A549 (cell line): Measurements from ENCODE around the gene FHIP2A. TPM values are rescaled to one million over a fixed set of nuclear protein-coding genes. Genes with fewer than 3 reads are reported as not detected.

Experiments used
- ATAC-seq, 2 experiments: fragments of 200-7000 bp in 1 of 2; fragments of >200 bp in 1 of 2; cut with Nextera tagmentation in 1 of 2; cut with Tn5 transposase in 1 of 2; 3 replicates each; pipeline versions ENCODE4 v1.8.0 to v1.9.1; 2018 to 2020; ENCODE audit warnings: mild to moderate bottlenecking in 1 of 2, moderate library complexity in 1 of 2
- CTCF ChIA-PET: fragments of 300-600 bp; sonication (Branson Sonifier 250); formaldehyde crosslinking; extraction: SDS; loops from one replicate; lab custom pipeline; 2021; ENCODE audit warnings: antibody characterized with exemption, inconsistent platforms; lab: Yijun Ruan, JAX
- POLR2A ChIA-PET: fragments of 350-600 bp; formaldehyde crosslinking; extraction: SDS; loops from one replicate; lab custom pipeline; 2021; ENCODE audit warnings: antibody characterized with exemption, inconsistent platforms; lab: Yijun Ruan, JAX
- DNase-seq, 2 experiments: peaks; one replicate each; pipeline versions ENCODE4 v3.0.0 to v3.0.0-alpha.2; 2011 to 2016; ENCODE audit warnings: low read depth in 1 of 2, low spot score in 1 of 2
- FAIRE-seq: peaks from 2 replicates; lab custom pipeline; 2011; peaks lifted over from hg19 to GRCh38; lab: Jason Lieb, UNC
- H3K27ac ChIP-seq, 2 experiments: fragments of >200 bp; sonication (Bioruptor Twin); formaldehyde crosslinking; 3 replicates each; pipeline ENCODE4 v1.5.1; 2016 to 2017
- H3K4me1 ChIP-seq: fragments of >200 bp; sonication (Bioruptor Twin); formaldehyde crosslinking; 3 replicates; pipeline ENCODE4 v1.6.1; 2016
- H3K4me2 ChIP-seq: fragments of >200 bp; sonication (Bioruptor Twin); formaldehyde crosslinking; 3 replicates; pipeline ENCODE4 v1.6.1; 2016
- H3K4me3 ChIP-seq: fragments of >200 bp; sonication (Bioruptor Twin); formaldehyde crosslinking; 3 replicates; pipeline ENCODE4 v1.5.1; 2016
- H3K9me3 ChIP-seq: fragments of >200 bp; sonication (Bioruptor Twin); formaldehyde crosslinking; 3 replicates; pipeline ENCODE4 v1.6.1; 2016
- CHD2 ChIP-seq: fragments of 150-350 bp; IDR thresholded peaks from 2 replicates; pipeline ENCODE4 v1.6.1; 2014; ENCODE audit warnings: low read length; ENCODE audit not compliant: partially characterized antibody
- E2F6 ChIP-seq: IDR thresholded peaks from 2 replicates; pipeline ENCODE4 v1.6.1; 2012; ENCODE audit warnings: low read depth, borderline replicate concordance
- ELK1 ChIP-seq: fragments of 150-350 bp; IDR thresholded peaks from 2 replicates; pipeline ENCODE4 v1.6.1; 2014; ENCODE audit warnings: low read depth, mild to moderate bottlenecking, low read length
- ESRRA ChIP-seq: fragments of 150-350 bp; IDR thresholded peaks from 2 replicates; pipeline ENCODE4 v1.6.1; 2014; ENCODE audit warnings: mild to moderate bottlenecking, low read length, borderline replicate concordance
- FOSL2 ChIP-seq, 2 experiments: fragments of 450-650 bp in 1 of 2; fragments of >200 bp in 1 of 2; sonication (Bioruptor Twin) in 1 of 2; formaldehyde crosslinking; IDR thresholded peaks; 2 replicates each; pipeline versions ENCODE4 v1.5.0 to v1.6.1; 2016 to 2020; ENCODE audit warnings: mild to moderate bottlenecking in 1 of 2, moderate library complexity in 1 of 2
- HOXB13 ChIP-seq: fragments of 250-450 bp; sonication (Bioruptor Pico); IDR thresholded peaks from 2 replicates; pipeline ENCODE4 v1.5.0; 2020; ENCODE audit warnings: low read depth, mild to moderate bottlenecking, moderate library complexity
- HOXB5 ChIP-seq: fragments of 250-450 bp; sonication (Bioruptor Pico); IDR thresholded peaks from 2 replicates; pipeline ENCODE4 v1.5.0; 2020; ENCODE audit warnings: mild to moderate bottlenecking, moderate library complexity
- KDM1A ChIP-seq: fragments of 200-600 bp; sonication (generic); IDR thresholded peaks from 2 replicates; pipeline ENCODE4 v1.6.1; 2016; ENCODE audit warnings: low read depth, mild to moderate bottlenecking
- MYC ChIP-seq: IDR thresholded peaks from 2 replicates; pipeline ENCODE4 v1.6.1; 2012; ENCODE audit warnings: mild to moderate bottlenecking, inconsistent platforms, low read length, improper control_type of control experiment, borderline replicate concordance
- NFE2L2 ChIP-seq: fragments of 150-350 bp; conservative IDR thresholded peaks from 2 replicates; pipeline ENCODE4 v1.6.1; 2014; ENCODE audit warnings: low read length
- PBX3 ChIP-seq: IDR thresholded peaks from 2 replicates; pipeline ENCODE4 v1.6.1; 2012
- PHF8 ChIP-seq: fragments of 200-600 bp; sonication (generic); IDR thresholded peaks from 2 replicates; pipeline ENCODE4 v1.6.1; 2016; ENCODE audit warnings: low read depth, mild to moderate bottlenecking, antibody characterized with exemption, moderate library complexity, borderline replicate concordance
- POLR2AphosphoS2 ChIP-seq: conservative IDR thresholded peaks from 2 replicates; pipeline ENCODE4 v1.6.1; 2012; ENCODE audit warnings: low read length, improper control_type of control experiment, inconsistent platforms
- RAD21 ChIP-seq, 2 experiments: fragments of >200 bp in 1 of 2; sonication (Bioruptor Twin) in 1 of 2; formaldehyde crosslinking in 1 of 2; IDR thresholded peaks in 1 of 2; conservative IDR thresholded peaks in 1 of 2; 2 replicates in 1 of 2; 3 replicates in 1 of 2; pipeline ENCODE4 v1.6.1; 2012 to 2018; ENCODE audit warnings: inconsistent platforms in 1 of 2
- SMC3 ChIP-seq: fragments of >200 bp; sonication (Bioruptor Twin); formaldehyde crosslinking; IDR thresholded peaks from 3 replicates; pipeline ENCODE4 v1.6.1; 2018; ENCODE audit warnings: inconsistent platforms
- WGBS: methylation state at CpG from one replicate; pipeline ENCODE4 v1.1.6; 2017; ENCODE audit errors: missing lambda C conversion rate; 5-methylcytosine and 5-hydroxymethylcytosine counted together
- polyA plus RNA-seq, 4 experiments: library from polyadenylated mRNA; depleted of rRNA in 3 of 4; stranded (reverse); fragments of >200 nt; fragmentation: RNase III in 1 of 4; extraction: RNeasy Plus Mini Kit Qiagen cat#74134 plus additional on column Dnase treatment in 1 of 4; gene quantifications; 2 replicates in 3 of 4; 3 replicates in 1 of 4; pipeline ENCODE4 v1.2.3, GENCODE V29; 2011 to 2017
- TF ChIP-seq, protein P1 (sequence below): fragments of >200 bp; sonication (Bioruptor Twin); formaldehyde crosslinking; IDR thresholded peaks from 3 replicates; pipeline ENCODE4 v1.5.1; 2016

Gene FHIP2A
- polyA plus RNA-seq, 2 of the 4 experiments (the other 2 are of a cell fraction), result 8.9 to 18.4 TPM

GRCh38 chr10:114782666-114783065, 38.9 kb upstream of the FHIP2A start:
- ChIA-PET POLR2A (no interaction called here), CTCF (interaction anchor here (0.8 to 5.2 kb wide), 7 partner anchors 10 to 312 kb away, joined by 3 to 89 read pairs (median 10); partner anchors contain the start of gene FHIP2A)
- Histone ChIP-seq H3K27ac (no peak overlapping the region; a peak in 1 of 6 replicates), H3K4me2 (no peak overlapping the region), H3K4me3 (no peak overlapping the region)
- no peak for FAIRE-seq
- TF ChIP-seq HOXB13 (CRISPR knock-in tag) (no peak), CHD2 (no peak), RAD21 (conservative IDR thresholded peaks at IDR 0.05 in 1 of 2, IDR thresholded peaks at IDR 0.05 in 1 of 2) (no peak), ELK1 (no peak), SMC3 (no peak), HOXB5 (CRISPR knock-in tag) (no peak)
- TF ChIP-seq, all 56 proteins: peak for 0
- DNase-seq (no peak), ATAC-seq (no peak)
- H3K9me3 ChIP-seq, result no peaks in the 10 kb centered on the region
- peaks cover 37% of the 10 kb centered on the region for H3K4me1 ChIP-seq
- 88% methylated on average over 7 of the region's 7 CpGs for WGBS

DNA sequence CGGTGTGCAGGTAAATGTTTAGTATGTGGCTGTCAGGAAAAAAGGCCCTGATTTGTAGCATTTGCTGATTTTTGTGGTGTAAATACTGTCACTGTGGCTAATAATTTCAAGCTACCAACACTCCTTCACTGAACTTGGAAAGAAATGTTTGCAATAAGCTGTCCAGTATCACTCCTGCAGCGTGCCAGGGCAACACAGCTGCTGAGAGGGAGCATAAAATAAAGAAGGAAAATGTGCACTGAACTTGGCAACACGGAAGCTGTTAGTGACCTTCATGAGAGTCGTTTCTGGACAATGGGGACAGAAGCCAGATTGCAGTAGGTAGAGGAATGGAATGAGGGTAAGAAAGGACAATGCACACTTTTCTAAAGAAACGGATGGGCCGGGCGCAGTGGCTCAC, 37.9 kb upstream of the FHIP2A start:
- no peak overlapping the region for H3K4me3 ChIP-seq
- H3K4me1 ChIP-seq, result peaks cover 38% of the 10 kb centered on the region
- no peak overlapping the region; a peak in 1 of 6 replicates for H3K27ac ChIP-seq
- DNase-seq (no peak), ATAC-seq (no peak), FAIRE-seq (no peak)
- ChIA-PET POLR2A (no interaction called here), CTCF (interaction anchor here (0.7 to 5.2 kb wide), 9 partner anchors 9 to 1101 kb away, joined by 3 to 89 read pairs (median 6); partner anchors contain the start of gene FHIP2A)
- H3K4me2 ChIP-seq, result no peak overlapping the region
- H3K9me3 ChIP-seq, result no peaks in the 10 kb centered on the region
- 87% methylated on average over 7 of the region's 7 CpGs for WGBS
- TF ChIP-seq RAD21 (conservative IDR thresholded peaks at IDR 0.05 in 1 of 2, IDR thresholded peaks at IDR 0.05 in 1 of 2) (no peak), HOXB13 (CRISPR knock-in tag) (no peak), NFE2L2 (no peak), MYC (no peak), E2F6 (no peak), PHF8 (no peak), SMC3 (no peak), PBX3 (no peak), CHD2 (no peak), FOSL2 (IDR thresholded peaks at IDR 0.05) (no peak), FOSL2 (CRISPR knock-in tag; IDR thresholded peaks at IDR 0.05) (no peak), ELK1 (no peak), ESRRA (no peak), KDM1A (no peak), POLR2AphosphoS2 (no peak)
- TF ChIP-seq, protein P1, sequence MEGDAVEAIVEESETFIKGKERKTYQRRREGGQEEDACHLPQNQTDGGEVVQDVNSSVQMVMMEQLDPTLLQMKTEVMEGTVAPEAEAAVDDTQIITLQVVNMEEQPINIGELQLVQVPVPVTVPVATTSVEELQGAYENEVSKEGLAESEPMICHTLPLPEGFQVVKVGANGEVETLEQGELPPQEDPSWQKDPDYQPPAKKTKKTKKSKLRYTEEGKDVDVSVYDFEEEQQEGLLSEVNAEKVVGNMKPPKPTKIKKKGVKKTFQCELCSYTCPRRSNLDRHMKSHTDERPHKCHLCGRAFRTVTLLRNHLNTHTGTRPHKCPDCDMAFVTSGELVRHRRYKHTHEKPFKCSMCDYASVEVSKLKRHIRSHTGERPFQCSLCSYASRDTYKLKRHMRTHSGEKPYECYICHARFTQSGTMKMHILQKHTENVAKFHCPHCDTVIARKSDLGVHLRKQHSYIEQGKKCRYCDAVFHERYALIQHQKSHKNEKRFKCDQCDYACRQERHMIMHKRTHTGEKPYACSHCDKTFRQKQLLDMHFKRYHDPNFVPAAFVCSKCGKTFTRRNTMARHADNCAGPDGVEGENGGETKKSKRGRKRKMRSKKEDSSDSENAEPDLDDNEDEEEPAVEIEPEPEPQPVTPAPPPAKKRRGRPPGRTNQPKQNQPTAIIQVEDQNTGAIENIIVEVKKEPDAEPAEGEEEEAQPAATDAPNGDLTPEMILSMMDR, result no peak
